PC-9 (cell line): ENCODE data around the gene HGF. TPM values are rescaled to one million over a fixed set of nuclear protein-coding genes. Genes with fewer than 3 reads are reported as not detected.

Experiments
- BruUV-seq: library from RNA; stranded (reverse); fragments of 400-500 nt; replicated peaks from 2 replicates; lab custom pipeline; 2021; lab: Mats Ljungman, UMichigan
- CTCF ChIA-PET: fragments of 300-600 bp; sonication (Branson Sonifier 250); formaldehyde crosslinking; loops from one replicate; lab custom pipeline; 2022; ENCODE audit warnings: antibody characterized with exemption; lab: Charles Lee
- POLR2A ChIA-PET: fragments of 300-600 bp; sonication (Branson Sonifier 250); formaldehyde crosslinking; loops from one replicate; lab custom pipeline; 2022; ENCODE audit warnings: antibody characterized with exemption; ENCODE audit not compliant: unreplicated experiment; lab: Charles Lee
- DNase-seq, 2 experiments: peaks; one replicate each; pipeline versions ENCODE4 v3.0.0 to v3.0.0-alpha.2; 2015 to 2022; ENCODE audit warnings: mixed read lengths in 1 of 2
- H2AFZ ChIP-seq: fragments of 200-600 bp; sonication (generic); 2 replicates; pipeline ENCODE4 v1.8.1; 2017; ENCODE audit warnings: antibody characterized with exemption
- H3F3A ChIP-seq: fragments of 200-600 bp; sonication (generic); 2 replicates; pipeline ENCODE4 v1.8.1; 2017; ENCODE audit warnings: antibody characterized with exemption, mild to moderate bottlenecking, low read depth; ENCODE audit not compliant: insufficient read depth
- H3K27ac ChIP-seq: fragments of 200-600 bp; sonication (generic); 2 replicates; pipeline ENCODE4 v1.6.1; 2016; ENCODE audit warnings: mixed run types
- H3K27me3 ChIP-seq: fragments of 200-600 bp; sonication (generic); 2 replicates; pipeline ENCODE4 v1.6.1; 2016; ENCODE audit warnings: low read depth, mixed run types; ENCODE audit not compliant: insufficient read depth
- H3K36me3 ChIP-seq: fragments of 200-600 bp; sonication (generic); 2 replicates; pipeline ENCODE4 v1.6.1; 2016; ENCODE audit warnings: low read depth, mixed run types
- H3K4me1 ChIP-seq: fragments of 200-600 bp; sonication (generic); replicated peaks from 2 replicates; pipeline ENCODE4 v1.6.1; 2016; ENCODE audit warnings: mixed run types; ENCODE audit not compliant: insufficient read depth
- H3K4me2 ChIP-seq: fragments of 200-600 bp; sonication (generic); 2 replicates; pipeline ENCODE4 v1.6.1; 2017; ENCODE audit warnings: mixed run types
- H3K4me3 ChIP-seq: fragments of 200-600 bp; sonication (generic); 2 replicates; pipeline ENCODE4 v1.6.1; 2016; ENCODE audit warnings: mixed run types
- H3K79me2 ChIP-seq: fragments of 200-600 bp; sonication (generic); 2 replicates; pipeline ENCODE4 v1.6.1; 2017; ENCODE audit warnings: low read depth, mixed run types
- H3K9me2 ChIP-seq: fragments of 200-600 bp; sonication (generic); 2 replicates; pipeline ENCODE4 v1.8.1; 2017; ENCODE audit warnings: mild to moderate bottlenecking; ENCODE audit not compliant: insufficient read depth
- H3K9me3 ChIP-seq: fragments of 200-600 bp; sonication (generic); 2 replicates; pipeline ENCODE4 v1.8.1; 2016; ENCODE audit warnings: low read depth; ENCODE audit not compliant: insufficient read depth
- H4K20me1 ChIP-seq: fragments of 200-600 bp; sonication (generic); 2 replicates; pipeline ENCODE4 v1.8.1; 2017; ENCODE audit not compliant: insufficient read depth
- CTCF ChIP-seq: fragments of 200-600 bp; sonication (generic); conservative IDR thresholded peaks from 2 replicates; pipeline ENCODE4 v1.6.1; 2017; ENCODE audit warnings: mixed run types, antibody characterized with exemption, mild to moderate bottlenecking, moderate library complexity
- EZH2 ChIP-seq: fragments of 200-600 bp; sonication (generic); IDR thresholded peaks from 2 replicates; pipeline ENCODE4 v1.8.0; 2017; ENCODE audit warnings: antibody characterized with exemption, low read depth
- intact Hi-C: fragments of 100-400 bp; cut with micrococcal nuclease; formaldehyde crosslinking; loops from one replicate; pipeline ENCODE4 v1.10.0; 2022; ENCODE audit not compliant: unreplicated experiment
- total RNA-seq: library from RNA; stranded (reverse); gene quantifications from 2 replicates; pipeline ENCODE4 v1.2.3, GENCODE V29; 2021

Gene HGF
- total RNA-seq, 1 experiment from 2014 or later: not detected

- H3K27me3 ChIP-seq: no peaks in the 10 kb centered on the region
- no peaks in the 10 kb centered on the region for H3K9me2 ChIP-seq
- no peak for DNase-seq
- H3K4me2 ChIP-seq: no peak overlapping the region
- no peak overlapping the region for H2AFZ ChIP-seq
- no peaks in the 10 kb centered on the region; the same call in 1 of the 2 replicates for H3F3A ChIP-seq
- H3K4me3 ChIP-seq: no peak overlapping the region
- POLR2A ChIA-PET: no interaction called here
- H3K36me3 ChIP-seq: no peaks in the 10 kb centered on the region
- TF ChIP-seq EZH2 (no peak), CTCF (no peak)
- no TSS peak for BruUV-seq
- no peaks in the 10 kb centered on the region for H3K79me2 ChIP-seq
- no peak overlapping the region for H3K27ac ChIP-seq
- H4K20me1 ChIP-seq: no peaks in the 10 kb centered on the region
- H3K9me3 ChIP-seq: no peaks in the 10 kb centered on the region
- no peaks in the 10 kb centered on the region for H3K4me1 ChIP-seq
- intact Hi-C loops: no loop called here
- CTCF ChIA-PET: no interaction called here
Measured at GRCh38 chr7:81751619-81752317, 18.1 kb downstream of the HGF start.

- CTCF ChIA-PET: interaction anchor here (0.6 kb wide), 1 partner anchor 18 kb away, joined by 5 read pairs; no protein-coding TSS in a partner anchor
- Histone ChIP-seq H3K36me3 (no peaks in the 10 kb centered on the region), H3K27me3 (no peaks in the 10 kb centered on the region), H4K20me1 (no peaks in the 10 kb centered on the region), H3K4me1 (no peaks in the 10 kb centered on the region), H3K27ac (no peak overlapping the region), H3K9me3 (no peaks in the 10 kb centered on the region), H3K9me2 (no peaks in the 10 kb centered on the region), H3K4me3 (no peak overlapping the region), H2AFZ (no peak overlapping the region), H3K79me2 (no peaks in the 10 kb centered on the region), H3F3A (no peaks in the 10 kb centered on the region; the same call in 1 of the 2 replicates), H3K4me2 (no peak overlapping the region)
- POLR2A ChIA-PET: no interaction called here
- DNase-seq: no peak
- intact Hi-C loops: no loop called here
- TF ChIP-seq EZH2 (no peak), CTCF (no peak)
- no TSS peak for BruUV-seq
Measured at GRCh38 chr7:81745637-81746036, 24.2 kb downstream of the HGF start.

- no peaks in the 10 kb centered on the region for H3K36me3 ChIP-seq
- no peaks in the 10 kb centered on the region for H3K9me3 ChIP-seq
- no peaks in the 10 kb centered on the region for H3K4me1 ChIP-seq
- H3K9me2 ChIP-seq: no peaks in the 10 kb centered on the region
- ChIA-PET POLR2A (no interaction called here), CTCF (interaction anchor here (0.5 kb wide), 1 partner anchor 451 kb away, joined by 5 read pairs; no protein-coding TSS in a partner anchor)
- H3K27me3 ChIP-seq: no peaks in the 10 kb centered on the region
- no peaks in the 10 kb centered on the region; the same call in 1 of the 2 replicates for H3F3A ChIP-seq
- DNase-seq: no peak
- H3K79me2 ChIP-seq: no peaks in the 10 kb centered on the region
- TF ChIP-seq EZH2 (no peak), CTCF (no peak)
- no peak overlapping the region for H2AFZ ChIP-seq
- no peaks in the 10 kb centered on the region for H4K20me1 ChIP-seq
- BruUV-seq: no TSS peak
- no peak overlapping the region for H3K4me3 ChIP-seq
- H3K27ac ChIP-seq: no peak overlapping the region
- intact Hi-C loops: no loop called here
- H3K4me2 ChIP-seq: no peak overlapping the region
Measured at GRCh38 chr7:81744389-81744788, 25.5 kb downstream of the HGF start.
